ENCODE results near the gene CDYL. TPM values are rescaled to one million over a fixed set of nuclear protein-coding genes. Genes with fewer than 3 reads are reported as not detected.

Gene CDYL
- total RNA-seq, 1 donor from 2014 or later = 26.9 TPM

DNA sequence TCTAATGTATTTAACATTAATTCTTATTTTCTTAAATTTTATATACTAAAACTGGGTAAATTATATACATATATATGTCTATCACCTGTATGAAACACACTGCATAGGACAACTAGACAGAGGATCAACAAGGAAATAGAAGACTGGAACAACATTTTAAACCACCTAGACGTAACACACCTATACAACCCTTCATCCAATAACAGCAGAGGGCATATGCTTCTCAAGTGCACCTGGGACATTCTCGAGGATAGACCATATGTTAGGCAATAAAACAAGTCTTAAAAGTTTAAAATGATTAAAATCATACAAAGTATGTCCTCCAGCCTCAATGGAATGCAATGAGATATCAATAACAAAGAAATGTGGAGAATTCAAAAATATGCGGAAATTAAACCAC is 182.4 kb downstream of the CDYL start:
- intact Hi-C loops (cut with micrococcal nuclease) = no loop called here

GRCh38 chr6:4961322-4962168 is 185.3 kb downstream of the CDYL start:
- intact Hi-C loops (cut with micrococcal nuclease) = no loop called here

DNA sequence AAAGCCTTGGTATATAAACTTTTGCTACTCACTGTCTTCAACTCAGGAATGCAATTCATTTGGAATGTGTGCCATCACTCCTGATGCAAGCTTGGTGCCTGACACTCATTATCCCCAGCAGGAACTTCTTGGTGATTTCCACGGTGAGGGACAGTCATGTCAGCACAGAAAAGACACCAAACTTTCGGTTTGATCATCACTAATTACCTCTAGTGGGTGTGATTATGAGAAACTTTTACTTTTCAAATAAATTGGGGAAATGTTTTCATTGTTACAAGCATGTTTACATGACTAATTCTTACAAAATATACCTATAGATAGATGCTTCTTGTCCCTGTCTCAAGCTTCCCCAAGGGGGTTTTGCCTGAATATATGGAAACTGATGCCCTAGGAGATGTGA is 186.7 kb downstream of the CDYL start:
- intact Hi-C loops (cut with micrococcal nuclease) = no loop called here

DNA sequence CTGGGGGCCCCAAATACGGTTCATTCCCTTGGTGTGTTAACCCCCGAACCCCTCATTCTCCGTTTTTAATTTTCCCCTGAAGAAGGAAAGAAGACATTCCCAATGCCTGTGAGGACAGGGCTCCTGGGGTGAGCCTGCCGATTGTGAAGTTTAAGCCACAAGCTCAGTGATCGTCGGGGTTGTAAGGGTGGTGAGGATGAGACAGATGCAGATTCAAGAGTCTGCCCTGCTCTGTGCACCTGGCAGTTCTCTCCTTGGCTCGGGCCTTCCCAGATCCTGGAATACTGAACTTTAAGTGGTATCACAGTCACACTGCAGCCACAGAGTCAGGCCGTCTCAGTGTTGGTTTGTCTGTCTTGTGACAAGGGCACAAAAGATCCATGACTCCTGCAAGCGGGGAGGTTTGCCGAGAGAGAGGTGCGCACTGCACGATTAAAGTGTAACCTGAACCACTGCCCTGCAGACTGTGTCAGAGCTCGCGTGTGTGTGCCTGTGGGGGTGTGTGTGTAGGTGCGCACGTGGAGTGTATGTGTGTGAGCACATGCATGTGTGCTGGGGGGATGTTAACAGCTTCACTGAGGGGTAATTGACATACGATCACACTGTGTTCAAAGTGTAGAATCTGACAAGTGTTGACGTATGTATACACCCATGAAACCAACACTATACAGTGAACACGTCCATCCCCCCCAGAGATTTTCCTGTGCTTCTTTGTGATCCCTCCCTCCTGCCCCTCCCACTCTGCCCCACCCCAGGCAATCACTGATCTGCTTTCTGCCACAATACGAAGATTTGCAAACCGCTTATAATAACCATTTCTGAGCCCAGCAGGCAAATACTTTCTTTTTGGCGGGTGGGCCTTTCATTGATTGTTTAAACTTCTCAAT is 188.7 kb downstream of the CDYL start:
- intact Hi-C loops (cut with micrococcal nuclease) = no loop called here

DNA sequence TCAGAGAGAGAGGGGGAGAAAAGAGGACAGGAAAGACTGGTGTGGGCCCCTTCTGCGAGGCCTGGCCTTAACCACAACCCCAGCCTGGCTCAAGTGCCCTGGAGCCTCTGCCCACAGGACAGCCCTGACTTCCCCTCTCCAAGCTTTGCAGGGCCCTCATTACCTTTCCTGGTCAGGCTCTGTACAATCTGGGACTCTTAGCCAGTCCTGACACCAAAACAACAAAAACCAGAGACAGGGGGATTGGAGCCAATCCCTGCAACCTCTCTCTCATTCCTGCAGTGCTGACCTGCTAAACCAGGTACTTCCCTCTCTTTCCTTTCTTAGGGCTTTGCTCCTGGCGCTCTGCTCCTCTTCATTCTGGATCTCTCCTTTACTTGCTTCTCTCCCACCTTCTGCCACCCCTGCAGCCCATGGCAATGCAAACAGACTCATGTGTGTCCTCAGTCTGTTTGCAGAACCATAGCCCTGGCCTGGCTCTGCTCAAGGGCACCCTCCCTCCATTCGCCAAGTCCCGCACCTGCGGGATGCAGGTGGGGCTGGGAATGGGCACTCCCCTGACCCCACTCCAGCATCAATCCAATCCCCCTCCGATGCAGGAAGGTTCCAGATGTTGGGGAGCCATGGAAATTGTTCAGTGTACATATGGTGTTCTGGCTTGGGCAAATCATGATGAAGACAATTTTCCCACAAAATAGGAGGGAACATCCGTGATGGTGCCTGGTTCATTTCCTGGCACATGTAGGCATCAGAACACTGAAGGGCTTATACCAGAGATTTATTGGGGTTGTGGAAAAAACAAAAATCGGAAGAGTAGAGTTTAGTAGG is 189.6 kb downstream of the CDYL start:
- intact Hi-C loops (cut with micrococcal nuclease) = no loop called here

GRCh38 chr6:4967301-4968030 is 191.3 kb downstream of the CDYL start:
- intact Hi-C loops (cut with micrococcal nuclease) = no loop called here

DNA sequence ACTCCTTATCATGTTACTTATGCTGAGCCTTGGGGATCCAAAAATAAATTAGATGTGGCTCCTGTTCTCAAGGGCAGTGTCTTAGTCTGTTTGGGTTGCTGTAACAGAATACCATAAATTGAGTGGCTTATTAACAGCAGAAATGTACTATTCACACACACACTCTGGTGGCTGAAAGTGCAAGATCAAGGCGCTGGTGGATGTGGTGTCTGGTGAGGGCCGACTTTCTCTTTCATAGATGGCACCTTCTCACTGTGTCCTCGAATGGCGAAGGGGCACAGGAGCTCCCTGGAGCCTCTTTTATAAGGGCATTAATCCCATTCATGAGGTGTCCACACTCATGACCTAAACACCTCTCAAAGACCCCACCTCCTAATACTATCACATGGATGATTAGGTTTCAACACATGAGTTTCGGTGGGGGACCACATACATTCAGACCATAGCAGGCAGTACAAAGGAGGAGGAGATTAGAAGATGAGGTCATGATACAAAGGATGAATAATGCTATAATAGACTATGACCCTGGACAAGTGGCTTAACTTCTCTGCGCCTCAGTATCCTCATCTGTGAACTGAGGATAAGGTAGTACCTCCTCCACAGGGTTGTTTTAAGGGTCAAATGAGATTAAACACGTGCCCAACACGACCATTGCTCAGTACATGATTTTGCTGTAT is 193.5 kb downstream of the CDYL start:
- intact Hi-C loops (cut with micrococcal nuclease) = no loop called here

- intact Hi-C loops (cut with micrococcal nuclease) = no loop called here
Measured at GRCh38 chr6:4970739-4971395, 194.7 kb downstream of the CDYL start.

- intact Hi-C loops (cut with micrococcal nuclease) = no loop called here
Measured at GRCh38 chr6:4971851-4972250, 195.6 kb downstream of the CDYL start.

- intact Hi-C loops (cut with micrococcal nuclease) = no loop called here
Measured at GRCh38 chr6:4972438-4972837, 196.2 kb downstream of the CDYL start.

GRCh38 chr6:4973415-4973814 is 197.2 kb downstream of the CDYL start:
- intact Hi-C loops (cut with micrococcal nuclease) = no loop called here

- intact Hi-C loops (cut with micrococcal nuclease) = no loop called here
Measured at GRCh38 chr6:4973982-4974745, 198.0 kb downstream of the CDYL start.

- intact Hi-C loops (cut with micrococcal nuclease) = no loop called here
Measured at GRCh38 chr6:4974962-4975361, 198.8 kb downstream of the CDYL start.

DNA sequence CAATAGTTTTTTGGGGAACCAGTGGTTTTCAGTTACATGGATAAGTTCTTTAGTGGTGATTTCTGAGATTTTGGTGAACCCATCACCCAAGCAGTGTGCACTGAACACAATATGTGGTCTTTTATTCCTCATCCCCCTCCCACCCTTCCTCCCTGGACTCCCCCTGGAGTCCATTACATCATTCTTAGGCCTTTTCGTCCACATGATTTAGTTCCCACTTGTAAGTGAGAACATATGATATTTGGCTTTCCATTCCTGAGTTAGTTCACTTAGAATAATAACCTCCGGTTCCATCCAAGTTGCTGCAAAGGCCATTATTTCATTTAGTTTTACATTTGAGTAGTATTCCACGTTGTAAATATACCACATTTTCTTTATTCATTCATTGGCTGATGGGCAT is 199.3 kb downstream of the CDYL start:
- intact Hi-C loops (cut with micrococcal nuclease) = no loop called here

DNA sequence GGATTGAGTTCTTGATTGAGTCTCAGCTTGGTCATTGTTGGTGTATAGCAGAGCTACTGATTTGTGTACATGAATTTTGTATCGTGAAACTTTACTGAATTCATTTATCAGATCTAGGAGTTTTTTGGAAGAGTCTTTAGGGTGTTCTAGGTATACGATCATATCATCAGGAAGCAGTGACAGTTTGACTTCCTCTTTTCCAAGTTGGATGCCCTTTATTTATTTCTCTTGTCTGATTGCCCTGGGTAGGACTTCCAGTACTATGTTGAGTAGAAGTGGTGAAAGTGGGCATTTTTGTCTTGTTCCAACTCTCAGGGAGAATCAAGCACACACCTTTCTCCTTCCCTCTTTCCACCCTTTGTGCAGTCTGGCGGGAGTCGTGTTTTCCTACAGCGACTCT is 201.3 kb downstream of the CDYL start:
- intact Hi-C loops (cut with micrococcal nuclease) = no loop called here

DNA sequence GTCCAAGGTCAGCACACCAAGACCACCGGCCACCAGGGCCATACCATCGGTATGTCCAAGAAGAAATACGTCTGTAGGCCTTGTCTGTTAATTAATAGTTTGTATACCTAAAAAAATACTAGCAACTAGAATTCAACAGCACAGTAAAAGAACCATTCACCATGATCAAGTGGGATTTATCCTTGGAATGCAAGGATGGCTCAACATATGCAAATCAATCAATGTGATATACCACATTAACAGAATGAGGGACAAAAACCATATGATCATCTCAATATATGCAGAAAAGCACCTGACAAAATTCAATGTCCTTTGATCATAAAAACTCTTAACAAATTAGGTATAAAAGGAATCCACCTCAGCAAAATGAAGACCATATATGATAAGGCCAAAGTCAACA is 203.2 kb downstream of the CDYL start:
- intact Hi-C loops (cut with micrococcal nuclease) = no loop called here

- intact Hi-C loops (cut with micrococcal nuclease) = no loop called here
Measured at GRCh38 chr6:4981761-4982160, 205.6 kb downstream of the CDYL start.

GRCh38 chr6:4983322-4983721 is 207.1 kb downstream of the CDYL start:
- intact Hi-C loops (cut with micrococcal nuclease) = no loop called here

- intact Hi-C loops (cut with micrococcal nuclease) = no loop called here
Measured at GRCh38 chr6:4986999-4987398, 210.8 kb downstream of the CDYL start.
